Thymus (tissue), 11 donors: ENCODE results near the gene ALG12. TPM values are rescaled to one million over a fixed set of nuclear protein-coding genes. Genes with fewer than 3 reads are reported as not detected.

Source experiments
- DNase-seq, 9 donors: peaks; one replicate each; pipeline ENCODE4 v3.0.0-alpha.2; 2013; ENCODE audit warnings: low spot score in 9 of 9, low read depth in 6 of 9, missing footprints in 1 of 9
- H3K27ac ChIP-seq, 2 donors: one replicate each; pipeline ENCODE4 v1.5.1; 2013; ENCODE audit warnings: control low read depth in 1 of 2, low read depth in 1 of 2, low read length in 1 of 2, mild to moderate bottlenecking in 1 of 2, moderate library complexity in 1 of 2
- H3K27me3 ChIP-seq, 2 donors: one replicate each; pipeline ENCODE4 v1.5.1; 2013; ENCODE audit warnings: low read length in 1 of 2; ENCODE audit not compliant: control insufficient read depth in 2 of 2, insufficient read depth in 1 of 2
- H3K36me3 ChIP-seq, 2 donors: one replicate each; pipeline ENCODE4 v1.5.1; 2013; ENCODE audit warnings: low read length in 1 of 2, mild to moderate bottlenecking in 1 of 2, moderate library complexity in 1 of 2; ENCODE audit not compliant: control insufficient read depth in 2 of 2, insufficient read depth in 2 of 2
- H3K4me1 ChIP-seq, 2 donors: one replicate each; pipeline ENCODE4 v1.5.1; 2013; ENCODE audit warnings: low read length in 2 of 2; ENCODE audit not compliant: control insufficient read depth in 2 of 2, insufficient read depth in 2 of 2
- H3K4me3 ChIP-seq, 2 donors: one replicate each; pipeline ENCODE4 v1.5.1; 2013; ENCODE audit warnings: low read length in 2 of 2, control low read depth in 1 of 2, mild to moderate bottlenecking in 1 of 2
- H3K9me3 ChIP-seq, 2 donors: one replicate each; pipeline ENCODE4 v1.5.1; 2013; ENCODE audit warnings: low read length in 1 of 2, mild to moderate bottlenecking in 1 of 2; ENCODE audit not compliant: control insufficient read depth in 2 of 2, insufficient read depth in 1 of 2
- WGBS: extraction: QIAGEN DNeasy Blood & Tissue Kit; methylation state at CpG from one replicate; pipeline ENCODE4 v1.1.7; 2013; 5-methylcytosine and 5-hydroxymethylcytosine counted together
- polyA plus RNA-seq: library from polyadenylated mRNA; stranded (reverse); fragments of 200-250 nt; gene quantifications from one replicate; pipeline ENCODE4 v1.2.3, GENCODE V29; 2013
- total RNA-seq: library from RNA; stranded (reverse); fragments of 120-200 nt; gene quantifications from one replicate; pipeline ENCODE4 v1.2.4, GENCODE V29; 2013
- donor health status: healthy.

ALG12 gene
- total and polyA plus RNA-seq, 2 donors, result 7.6 to 9.1 TPM

- H3K9me3 ChIP-seq, result peaks cover 0 to 14% of the 10 kb centered on the region in 2 donors
- no peaks in the 10 kb centered on the region for H3K36me3 ChIP-seq
- 96% methylated on average over 21 of the region's 21 CpGs for WGBS
- peaks cover 0 to 5% of the 10 kb centered on the region in 2 donors for H3K4me1 ChIP-seq
- no peak overlapping the region for H3K4me3 ChIP-seq
- DNase-seq, result no peak
- H3K27me3 ChIP-seq, result no peaks in the 10 kb centered on the region
- no peak overlapping the region for H3K27ac ChIP-seq
These were observed 24.5 kb upstream of the ALG12 start for GRCh38 chr22:49942565-49943404.

GRCh38 chr22:49941507-49942316 lies 23.5 kb upstream of the ALG12 start:
- WGBS, result 97% methylated on average over 17 of the region's 17 CpGs
- Histone ChIP-seq H3K27ac (no peak overlapping the region), H3K4me1 (peaks cover under 1 to 13% of the 10 kb centered on the region in 2 donors), H3K9me3 (peaks cover 0 to 14% of the 10 kb centered on the region in 2 donors), H3K4me3 (no peak overlapping the region), H3K36me3 (no peaks in the 10 kb centered on the region), H3K27me3 (peaks cover 0 to 3% of the 10 kb centered on the region in 2 donors)
- DNase-seq, result no peak

- DNase-seq, result no peak
- Histone ChIP-seq H3K9me3 (peaks cover 0 to 14% of the 10 kb centered on the region in 2 donors), H3K36me3 (no peaks in the 10 kb centered on the region), H3K27ac (no peak overlapping the region), H3K4me3 (no peak overlapping the region), H3K27me3 (peaks cover 0 to 7% of the 10 kb centered on the region in 2 donors), H3K4me1 (peaks cover 8 to 28% of the 10 kb centered on the region in 2 donors)
- WGBS, result 96% methylated on average over 19 of the region's 19 CpGs
These were observed 20.4 kb upstream of the ALG12 start for GRCh38 chr22:49938565-49939136.

DNA sequence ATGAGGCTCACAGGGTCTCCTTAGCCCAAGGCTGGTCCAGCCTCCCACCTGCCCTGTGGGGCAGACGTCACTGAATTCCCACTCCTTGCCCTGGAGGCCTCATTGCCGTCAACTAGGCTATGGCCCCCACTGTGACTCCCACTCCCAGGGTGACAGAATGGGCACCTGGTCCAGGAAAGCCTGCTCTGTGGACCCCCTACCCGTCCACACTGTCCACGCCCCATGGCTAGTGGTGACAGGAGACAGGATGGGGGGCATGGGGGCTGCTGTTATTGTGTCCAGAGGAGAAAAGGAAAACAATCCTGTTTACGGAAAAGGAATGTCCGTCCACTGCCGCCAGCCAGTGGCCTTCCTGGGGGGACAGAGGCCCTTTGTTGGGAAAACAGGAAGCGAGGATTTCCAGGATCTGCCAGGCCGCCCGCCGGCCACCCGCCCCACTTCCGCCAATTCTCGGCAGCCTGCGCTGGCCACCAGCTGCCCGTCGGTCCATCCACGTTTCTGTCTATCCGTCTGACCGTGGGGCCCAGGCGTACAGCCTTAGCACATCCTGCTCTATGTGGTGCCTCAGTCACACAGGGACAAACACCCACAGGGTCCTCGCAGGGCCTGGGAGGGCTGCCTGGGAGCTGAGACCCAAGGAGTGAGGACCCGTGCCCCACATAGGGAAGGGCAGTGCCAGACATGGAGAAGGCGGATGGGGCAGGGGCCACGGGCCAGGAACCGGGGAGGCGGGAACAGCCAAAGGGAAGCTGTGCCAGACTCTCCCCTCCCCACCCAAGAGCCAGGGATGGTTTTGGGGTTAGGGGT lies 19.7 kb upstream of the ALG12 start:
- WGBS, result 98% methylated on average over 27 of the region's 27 CpGs
- H3K4me1 ChIP-seq, result peaks cover 8 to 28% of the 10 kb centered on the region in 2 donors
- H3K4me3 ChIP-seq, result no peak overlapping the region
- no peaks in the 10 kb centered on the region for H3K36me3 ChIP-seq
- peaks cover 0 to 7% of the 10 kb centered on the region in 2 donors for H3K27me3 ChIP-seq
- H3K9me3 ChIP-seq, result peaks cover 0 to 14% of the 10 kb centered on the region in 2 donors
- no peak for DNase-seq
- H3K27ac ChIP-seq, result peak overlapping the region in 1 of 2 donors; percentile 30

- Histone ChIP-seq H3K27me3 (peaks cover 0 to 7% of the 10 kb centered on the region in 2 donors), H3K9me3 (peaks cover 0 to 14% of the 10 kb centered on the region in 2 donors), H3K27ac (peak overlapping the region in 1 of 2 donors; percentile 78), H3K4me3 (no peak overlapping the region), H3K4me1 (peaks cover 8 to 28% of the 10 kb centered on the region in 2 donors), H3K36me3 (no peaks in the 10 kb centered on the region)
- 67% methylated on average over 21 of the region's 21 CpGs for WGBS
- DNase-seq, result peak in 1 of 9 donors; percentile 31
These were observed 18.9 kb upstream of the ALG12 start for GRCh38 chr22:49936973-49937757.

- H3K27ac ChIP-seq, result peak overlapping the region; percentile 46 to 78
- H3K9me3 ChIP-seq, result peaks cover 0 to 6% of the 10 kb centered on the region in 2 donors
- peak overlapping the region; percentile 20 to 57 for H3K4me3 ChIP-seq
- WGBS, result 3% methylated on average over 52 of the region's 52 CpGs
- DNase-seq, result peak in 5 of 9 donors; percentile 69 to 86 (median 70)
- peaks cover 0 to 7% of the 10 kb centered on the region in 2 donors for H3K27me3 ChIP-seq
- no peaks in the 10 kb centered on the region for H3K36me3 ChIP-seq
- H3K4me1 ChIP-seq, result peaks cover 8 to 36% of the 10 kb centered on the region in 2 donors
These were observed 18.1 kb upstream of the ALG12 start for GRCh38 chr22:49936018-49936972.

DNA sequence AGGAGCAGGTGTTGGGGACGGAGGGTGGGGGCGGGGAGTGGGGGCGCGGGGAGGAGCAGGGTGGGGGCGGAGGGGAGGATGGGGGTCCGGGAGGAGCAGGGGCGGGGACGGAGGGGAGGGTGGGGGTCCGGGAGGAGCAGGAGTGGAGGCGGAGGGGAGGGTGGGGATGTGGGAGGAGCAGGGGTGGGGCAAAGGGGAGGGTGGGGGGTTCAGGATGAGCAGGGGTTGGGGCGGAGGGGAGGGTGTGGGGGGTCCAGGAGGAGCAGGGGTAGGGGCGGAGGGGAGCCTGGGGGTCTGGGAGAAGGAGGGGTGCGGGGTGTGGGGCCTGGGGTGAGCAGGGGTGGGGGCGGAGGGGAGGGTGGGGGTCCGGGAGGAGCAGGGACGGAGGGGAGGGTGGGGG lies 17.3 kb upstream of the ALG12 start:
- Histone ChIP-seq H3K27ac (no peak overlapping the region), H3K4me1 (peaks cover 8 to 43% of the 10 kb centered on the region in 2 donors), H3K4me3 (peak overlapping the region in 1 of 2 donors; percentile 57), H3K9me3 (no peaks in the 10 kb centered on the region), H3K36me3 (no peaks in the 10 kb centered on the region), H3K27me3 (peaks cover 0 to 7% of the 10 kb centered on the region in 2 donors)
- WGBS, result 10% methylated on average over 16 of the region's 16 CpGs
- DNase-seq, result no peak
